ENCODE measurements around the gene DOCK9. TPM values are rescaled to one million over a fixed set of nuclear protein-coding genes. Genes with fewer than 3 reads are reported as not detected.

DOCK9 gene
- total and polyA plus RNA-seq, 2 experiments from 2014 or later = 32.8 to 39.1 TPM

DNA sequence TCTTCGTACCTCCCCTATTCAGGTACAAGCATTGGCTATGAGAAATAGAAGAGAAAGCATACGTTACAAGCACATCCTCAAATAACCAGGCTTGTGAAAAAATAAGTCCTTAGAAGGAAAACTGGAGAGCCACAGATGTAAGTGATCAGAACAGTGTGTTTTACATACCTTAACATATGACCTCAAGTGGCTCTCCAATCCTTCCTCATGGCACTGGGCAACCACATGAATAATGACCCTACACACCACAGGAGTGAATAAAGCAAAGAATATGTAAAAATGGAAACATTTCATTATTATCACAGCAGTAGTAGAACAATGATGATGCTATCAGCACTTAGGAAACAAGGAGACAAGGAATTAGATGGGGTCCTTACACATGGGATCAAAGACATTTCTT, 96.5 kb downstream of the DOCK9 start:
- H3K36me3 ChIP-seq = peaks cover 50% of the 10 kb centered on the region
- H3K9me3 ChIP-seq (ENCODE audit: low read depth) = no peaks in the 10 kb centered on the region
- H3K4me3 ChIP-seq = no peak overlapping the region
- no peaks in the 10 kb centered on the region for H3K4me1 ChIP-seq (ENCODE audit: low read depth)
- H3K27me3 ChIP-seq = no peaks in the 10 kb centered on the region
- DNase-seq (ENCODE audit: low read depth in 1 of 2, low spot score in 1 of 2) = no peak
- TF ChIP-seq, protein P1, sequence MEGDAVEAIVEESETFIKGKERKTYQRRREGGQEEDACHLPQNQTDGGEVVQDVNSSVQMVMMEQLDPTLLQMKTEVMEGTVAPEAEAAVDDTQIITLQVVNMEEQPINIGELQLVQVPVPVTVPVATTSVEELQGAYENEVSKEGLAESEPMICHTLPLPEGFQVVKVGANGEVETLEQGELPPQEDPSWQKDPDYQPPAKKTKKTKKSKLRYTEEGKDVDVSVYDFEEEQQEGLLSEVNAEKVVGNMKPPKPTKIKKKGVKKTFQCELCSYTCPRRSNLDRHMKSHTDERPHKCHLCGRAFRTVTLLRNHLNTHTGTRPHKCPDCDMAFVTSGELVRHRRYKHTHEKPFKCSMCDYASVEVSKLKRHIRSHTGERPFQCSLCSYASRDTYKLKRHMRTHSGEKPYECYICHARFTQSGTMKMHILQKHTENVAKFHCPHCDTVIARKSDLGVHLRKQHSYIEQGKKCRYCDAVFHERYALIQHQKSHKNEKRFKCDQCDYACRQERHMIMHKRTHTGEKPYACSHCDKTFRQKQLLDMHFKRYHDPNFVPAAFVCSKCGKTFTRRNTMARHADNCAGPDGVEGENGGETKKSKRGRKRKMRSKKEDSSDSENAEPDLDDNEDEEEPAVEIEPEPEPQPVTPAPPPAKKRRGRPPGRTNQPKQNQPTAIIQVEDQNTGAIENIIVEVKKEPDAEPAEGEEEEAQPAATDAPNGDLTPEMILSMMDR (IDR thresholded peaks at IDR 0.05; ENCODE audit: low read depth, low read length) = no peak
- no peak overlapping the region for H3K27ac ChIP-seq

DNA sequence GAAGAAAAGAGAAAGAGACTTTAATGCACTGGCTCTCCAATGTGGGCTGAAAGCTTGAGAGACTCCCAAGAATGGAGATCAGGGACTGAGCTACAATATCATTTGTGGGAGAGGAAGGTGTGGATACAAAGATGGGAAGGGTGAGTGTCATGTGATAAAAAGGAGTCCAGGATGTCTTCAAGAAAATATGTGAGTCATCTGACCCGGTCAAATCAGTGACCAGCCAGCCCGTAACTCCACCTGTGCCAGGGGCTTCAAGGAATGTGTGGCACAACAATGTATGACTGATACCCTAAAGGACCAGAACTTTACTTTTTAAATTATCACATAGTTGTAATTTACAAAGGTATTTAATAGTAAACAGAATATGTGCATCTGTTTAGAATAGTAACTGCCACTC, 97.2 kb downstream of the DOCK9 start:
- TF ChIP-seq, protein P1 (IDR thresholded peaks at IDR 0.05; ENCODE audit: low read depth, low read length) = no peak
- H3K9me3 ChIP-seq (ENCODE audit: low read depth) = no peaks in the 10 kb centered on the region
- DNase-seq (ENCODE audit: low read depth in 1 of 2, low spot score in 1 of 2) = no peak
- no peaks in the 10 kb centered on the region for H3K27me3 ChIP-seq
- no peak overlapping the region for H3K27ac ChIP-seq
- H3K4me3 ChIP-seq = no peak overlapping the region
- H3K4me1 ChIP-seq (ENCODE audit: low read depth) = no peaks in the 10 kb centered on the region
- H3K36me3 ChIP-seq = peaks cover 50% of the 10 kb centered on the region

DNA sequence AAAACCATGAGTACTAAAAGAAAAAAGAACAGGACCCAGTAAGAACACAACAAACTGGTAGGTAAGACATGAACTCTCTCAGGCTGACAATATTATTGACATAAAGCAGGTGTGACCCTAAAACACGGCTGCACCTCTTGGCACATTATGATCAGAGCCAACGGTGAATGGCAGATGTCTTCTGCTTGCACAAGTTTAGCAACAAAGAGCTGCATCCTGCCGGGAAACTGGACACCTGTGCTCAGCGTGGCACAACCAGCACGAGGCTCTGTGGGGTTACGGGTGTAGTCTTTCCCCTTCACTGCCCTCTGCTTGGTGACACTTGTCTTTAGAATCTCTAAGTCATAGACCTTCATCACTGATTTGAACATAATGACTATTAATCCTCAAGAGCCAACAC, 97.9 kb downstream of the DOCK9 start:
- Histone ChIP-seq H3K4me3 (no peak overlapping the region), H3K4me1 (ENCODE audit: low read depth) (no peaks in the 10 kb centered on the region), H3K36me3 (peaks cover 47% of the 10 kb centered on the region), H3K9me3 (ENCODE audit: low read depth) (no peaks in the 10 kb centered on the region), H3K27ac (no peak overlapping the region), H3K27me3 (no peaks in the 10 kb centered on the region)
- no peak for DNase-seq (ENCODE audit: low read depth in 1 of 2, low spot score in 1 of 2)
- TF ChIP-seq, protein P1 (IDR thresholded peaks at IDR 0.05; ENCODE audit: low read depth, low read length) = no peak

DNA sequence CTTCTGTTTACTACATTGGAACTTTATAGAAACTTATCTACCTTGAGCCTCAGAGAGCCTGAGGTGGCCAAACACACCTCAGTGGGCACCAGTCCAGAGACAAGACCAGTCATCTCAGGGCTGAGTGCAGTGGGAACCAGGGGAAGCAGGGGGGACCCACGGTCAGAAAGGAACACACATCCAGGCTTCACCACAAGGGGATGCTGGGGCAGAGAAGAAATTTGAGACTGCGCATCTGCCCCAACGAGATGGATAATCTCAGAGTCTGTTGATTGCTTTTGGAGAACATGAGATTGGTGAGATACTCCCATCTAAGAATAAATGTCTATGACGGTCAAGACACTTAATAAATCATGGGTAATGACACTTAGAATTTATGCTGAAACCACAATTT, 98.7 kb downstream of the DOCK9 start:
- Histone ChIP-seq H3K4me1 (ENCODE audit: low read depth) (no peaks in the 10 kb centered on the region), H3K36me3 (peaks cover 41% of the 10 kb centered on the region), H3K27me3 (no peaks in the 10 kb centered on the region), H3K9me3 (ENCODE audit: low read depth) (no peaks in the 10 kb centered on the region), H3K4me3 (no peak overlapping the region), H3K27ac (no peak overlapping the region)
- TF ChIP-seq, protein P1 (IDR thresholded peaks at IDR 0.05; ENCODE audit: low read depth, low read length) = no peak
- DNase-seq (ENCODE audit: low read depth in 1 of 2, low spot score in 1 of 2) = no peak

DNA sequence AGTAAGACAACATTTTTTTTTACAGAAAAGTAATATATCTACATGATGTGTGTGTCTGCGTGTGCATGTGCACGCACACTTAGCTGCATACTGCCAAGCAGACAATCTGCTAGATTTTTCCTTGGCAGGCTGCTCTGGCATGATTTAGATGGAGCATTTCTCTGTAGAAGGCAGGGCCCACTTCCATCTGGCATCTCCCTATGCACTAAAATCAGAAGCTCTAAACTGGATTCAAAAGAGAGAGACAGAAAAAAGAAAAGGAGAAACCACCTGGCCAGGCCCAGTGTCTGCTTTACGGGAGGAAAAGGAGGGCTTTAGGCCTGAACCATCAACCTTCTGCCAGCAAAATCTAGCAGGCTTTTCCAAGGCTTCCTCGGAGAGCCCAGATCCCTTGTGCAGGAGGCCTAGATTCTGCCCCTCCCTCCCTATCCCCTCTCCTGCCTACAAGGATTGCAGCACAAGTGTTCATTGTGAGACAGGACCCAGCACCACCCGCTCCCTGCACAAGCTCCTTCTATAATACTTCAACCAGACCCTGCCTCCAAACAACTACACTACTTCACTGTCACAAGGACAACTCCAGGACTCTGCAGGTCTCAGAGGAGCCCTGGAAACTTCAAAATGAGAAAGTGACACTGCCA, 99.3 kb downstream of the DOCK9 start:
- no peak for DNase-seq (ENCODE audit: low read depth in 1 of 2, low spot score in 1 of 2)
- Histone ChIP-seq H3K27ac (no peak overlapping the region), H3K4me3 (no peak overlapping the region), H3K4me1 (ENCODE audit: low read depth) (no peaks in the 10 kb centered on the region), H3K27me3 (no peaks in the 10 kb centered on the region), H3K36me3 (peaks cover 38% of the 10 kb centered on the region), H3K9me3 (ENCODE audit: low read depth) (no peaks in the 10 kb centered on the region)
- TF ChIP-seq, protein P1 (IDR thresholded peaks at IDR 0.05; ENCODE audit: low read depth, low read length) = no peak
